Esophagus muscularis mucosa (tissue), 4 donors: ENCODE results near the gene NRF1. TPM values are rescaled to one million over a fixed set of nuclear protein-coding genes. Genes with fewer than 3 reads are reported as not detected.

ENCODE experiments used
- DNase-seq: peaks from one replicate; pipeline ENCODE4 v3.0.0-alpha.2; 2017; ENCODE audit errors: extremely low spot score
- H3K27ac ChIP-seq, 4 donors: fragments of 200-600 bp; sonication (generic); replicated peaks in 1 of 4; 1 replicate in 3 of 4; 2 replicates in 1 of 4; pipeline ENCODE4 v1.5.1; 2016 to 2019; ENCODE audit warnings: mild to moderate bottlenecking in 1 of 4
- H3K27me3 ChIP-seq, 4 donors: fragments of 200-600 bp; sonication (generic); one replicate each; pipeline versions ENCODE4 v1.5.1 to v1.6.0; 2016 to 2019
- H3K36me3 ChIP-seq, 4 donors: fragments of 200-600 bp; sonication (generic); one replicate each; pipeline ENCODE4 v1.5.1; 2016 to 2019
- H3K4me1 ChIP-seq, 4 donors: fragments of 200-600 bp; sonication (generic); one replicate each; pipeline ENCODE4 v1.5.1; 2016 to 2019
- H3K4me3 ChIP-seq, 4 donors: fragments of 200-600 bp; sonication (generic); 1 replicate in 2 of 4; 2 replicates in 2 of 4; pipeline ENCODE4 v1.5.1; 2016 to 2019; ENCODE audit warnings: mild to moderate bottlenecking in 4 of 4, moderate library complexity in 1 of 4
- H3K9me3 ChIP-seq, 4 donors: fragments of 200-600 bp; sonication (generic); 1 replicate in 3 of 4; 2 replicates in 1 of 4; pipeline ENCODE4 v1.5.1; 2016 to 2019
- CTCF ChIP-seq, 3 experiments: fragments of 200-600 bp in 2 of 3; fragments of 450-650 bp in 1 of 3; sonication (generic) in 2 of 3; IDR thresholded peaks; one replicate each; pipeline ENCODE4 v1.5.1; 2017 to 2019; ENCODE audit warnings: antibody characterized with exemption in 3 of 3, mild to moderate bottlenecking in 2 of 3, moderate library complexity in 1 of 3
- EP300 ChIP-seq: sonication (generic); formaldehyde crosslinking; IDR thresholded peaks from one replicate; pipeline ENCODE4 v1.6.1; 2017; ENCODE audit warnings: antibody characterized with exemption
- POLR2A ChIP-seq: fragments of 450-650 bp; IDR thresholded peaks from one replicate; pipeline ENCODE4 v1.6.1; 2017; ENCODE audit warnings: antibody characterized with exemption, moderate library complexity, mild to moderate bottlenecking, low read depth
- POLR2AphosphoS5 ChIP-seq, 2 donors: sonication (generic); formaldehyde crosslinking; IDR thresholded peaks; one replicate each; pipeline ENCODE4 v1.6.1; 2017; ENCODE audit warnings: antibody characterized with exemption in 2 of 2
- WGBS: methylation state at CpG from one replicate; pipeline ENCODE4 v1.1.5; 2018; 5-methylcytosine and 5-hydroxymethylcytosine counted together
- intact Hi-C: fragments of 100-400 bp; cut with DNase I; formaldehyde crosslinking; loops from one replicate; pipeline ENCODE4 v1.15.1; 2023
- total RNA-seq, 4 donors: library from RNA; depleted of rRNA; stranded (reverse); fragments of >200 nt; gene quantifications; one replicate each; pipeline versions ENCODE4 v1.1.0 to v1.2.1, GENCODE V29; 2016

Gene NRF1
- total RNA-seq, 4 donors from 2014 or later, result 8.7 to 19.1 (median 15.9) TPM

GRCh38 chr7:129769400-129769774 is 157.9 kb downstream of the NRF1 start:
- no peaks in the 10 kb centered on the region for H3K9me3 ChIP-seq
- peaks cover 0 to 25% (median 0%) of the 10 kb centered on the region in 4 donors for H3K27me3 ChIP-seq
- no peak overlapping the region for H3K27ac ChIP-seq
- no peaks in the 10 kb centered on the region for H3K36me3 ChIP-seq
- no peak for DNase-seq
- H3K4me1 ChIP-seq, result no peaks in the 10 kb centered on the region
- 95% methylated on average over 8 of the region's 9 CpGs for WGBS
- no peak overlapping the region for H3K4me3 ChIP-seq
- TF ChIP-seq POLR2AphosphoS5 (IDR thresholded peaks at IDR 0.05) (no peak), POLR2A (no peak), CTCF (IDR thresholded peaks at IDR 0.05) (no peak), EP300 (no peak)
- intact Hi-C loops, result no loop called here

GRCh38 chr7:129769866-129770808 is 158.6 kb downstream of the NRF1 start:
- WGBS, result 83% methylated on average over 11 of the region's 21 CpGs
- DNase-seq, result no peak
- TF ChIP-seq EP300 (no peak), POLR2A (no peak), CTCF (IDR thresholded peaks at IDR 0.05) (no peak), POLR2AphosphoS5 (IDR thresholded peaks at IDR 0.05) (no peak)
- intact Hi-C loops, result no loop called here
- Histone ChIP-seq H3K27ac (no peak overlapping the region), H3K4me3 (no peak overlapping the region), H3K27me3 (peaks cover 0 to 30% (median 0%) of the 10 kb centered on the region in 4 donors), H3K9me3 (no peaks in the 10 kb centered on the region), H3K4me1 (no peaks in the 10 kb centered on the region), H3K36me3 (no peaks in the 10 kb centered on the region)

GRCh38 chr7:129771201-129771927 is 159.8 kb downstream of the NRF1 start:
- 88% methylated on average over 17 of the region's 19 CpGs for WGBS
- Histone ChIP-seq H3K36me3 (no peaks in the 10 kb centered on the region), H3K9me3 (no peaks in the 10 kb centered on the region), H3K27me3 (peaks cover 0 to 40% (median 0%) of the 10 kb centered on the region in 4 donors), H3K4me3 (no peak overlapping the region), H3K27ac (no peak overlapping the region), H3K4me1 (no peaks in the 10 kb centered on the region)
- TF ChIP-seq POLR2A (no peak), EP300 (no peak), POLR2AphosphoS5 (IDR thresholded peaks at IDR 0.05) (no peak), CTCF (IDR thresholded peaks at IDR 0.05) (no peak)
- DNase-seq, result no peak
- intact Hi-C loops, result no loop called here

GRCh38 chr7:129771928-129772479 is 160.5 kb downstream of the NRF1 start:
- DNase-seq, result no peak
- Histone ChIP-seq H3K9me3 (no peaks in the 10 kb centered on the region), H3K36me3 (no peaks in the 10 kb centered on the region), H3K4me3 (no peak overlapping the region), H3K4me1 (no peaks in the 10 kb centered on the region), H3K27me3 (peaks cover 0 to 45% (median 4%) of the 10 kb centered on the region in 4 donors), H3K27ac (no peak overlapping the region)
- no peak for TF ChIP-seq POLR2A
- TF ChIP-seq EP300, result no peak
- TF ChIP-seq CTCF (IDR thresholded peaks at IDR 0.05), result no peak
- TF ChIP-seq POLR2AphosphoS5 (IDR thresholded peaks at IDR 0.05), result no peak
- 86% methylated on average over 17 of the region's 18 CpGs for WGBS
- intact Hi-C loops, result no loop called here
